OCI-LY1 (cell line): ENCODE measurements around the gene HLA-F.

Source experiments
- H2AFZ ChIP-seq: fragments of 200-600 bp; sonication (generic), shearing (Covaris generic); 2 replicates; pipeline ENCODE4 v1.6.0; 2014; ENCODE audit warnings: antibody characterized with exemption, mild to moderate bottlenecking, low read length
- H3F3A ChIP-seq: fragments of 200-600 bp; sonication (generic), shearing (Covaris generic); 2 replicates; pipeline ENCODE4 v1.6.0; 2014; ENCODE audit warnings: mild to moderate bottlenecking, antibody characterized with exemption, low read length, moderate library complexity; ENCODE audit not compliant: insufficient read depth
- H3K27ac ChIP-seq: fragments of 200-600 bp; sonication (generic); 2 replicates; pipeline ENCODE4 v1.5.1; 2014; ENCODE audit warnings: low read length, mixed run types, mild to moderate bottlenecking, low read depth; ENCODE audit not compliant: poor library complexity, severe bottlenecking
- H3K27me3 ChIP-seq: fragments of 200-600 bp; sonication (generic); 2 replicates; pipeline ENCODE4 v1.6.0; 2014; ENCODE audit warnings: antibody characterized with exemption, mild to moderate bottlenecking, low read length, moderate library complexity; ENCODE audit not compliant: insufficient read depth
- H3K36me3 ChIP-seq: fragments of 200-600 bp; sonication (generic); 2 replicates; pipeline ENCODE4 v1.6.1; 2014; ENCODE audit warnings: mild to moderate bottlenecking, antibody characterized with exemption, low read length, moderate library complexity, mixed read lengths; ENCODE audit not compliant: insufficient read depth
- H3K4me1 ChIP-seq: fragments of 200-600 bp; sonication (generic); 2 replicates; pipeline ENCODE4 v1.5.1; 2014; ENCODE audit warnings: mild to moderate bottlenecking, low read length, moderate library complexity; ENCODE audit not compliant: insufficient read depth, severe bottlenecking
- H3K4me2 ChIP-seq: fragments of 200-600 bp; sonication (generic), shearing (Covaris generic); 2 replicates; pipeline ENCODE4 v1.6.1; 2014; ENCODE audit warnings: low read length
- H3K4me3 ChIP-seq: fragments of 200-600 bp; sonication (generic); 2 replicates; pipeline ENCODE4 v1.5.1; 2014; ENCODE audit warnings: low read length, low read depth, mild to moderate bottlenecking, mixed read lengths; ENCODE audit not compliant: poor library complexity, severe bottlenecking
- H3K79me2 ChIP-seq: fragments of 200-600 bp; shearing (Covaris generic); 2 replicates; pipeline ENCODE4 v1.6.1; 2016; ENCODE audit warnings: mixed run types, low read length, mixed read lengths; ENCODE audit not compliant: insufficient read depth
- H3K9ac ChIP-seq: fragments of 200-600 bp; sonication (generic), shearing (Covaris generic); 2 replicates; pipeline ENCODE4 v1.6.1; 2014; ENCODE audit warnings: mild to moderate bottlenecking, low read length, mixed read lengths
- H3K9me2 ChIP-seq: fragments of 200-600 bp; sonication (generic), shearing (Covaris generic); 2 replicates; pipeline ENCODE4 v1.6.1; 2014; ENCODE audit warnings: low read depth, mild to moderate bottlenecking, low read length, mixed read lengths
- H3K9me3 ChIP-seq: fragments of 200-600 bp; shearing (Covaris generic); 2 replicates; pipeline ENCODE4 v1.6.1; 2014; ENCODE audit warnings: low read length, mixed read lengths
- H4K20me1 ChIP-seq: fragments of 200-600 bp; sonication (generic), shearing (Covaris generic); 2 replicates; pipeline ENCODE4 v1.6.0; 2016; ENCODE audit warnings: mild to moderate bottlenecking, low read length; ENCODE audit not compliant: insufficient read depth
- EZH2 ChIP-seq: fragments of 200-600 bp; sonication (generic), shearing (Covaris generic); IDR thresholded peaks from 2 replicates; pipeline ENCODE4 v1.8.0; 2017; ENCODE audit warnings: borderline replicate concordance, mixed run types, mild to moderate bottlenecking, antibody characterized with exemption, low read length, moderate library complexity, mixed read lengths
- TF ChIP-seq, protein P1 (sequence below): fragments of 200-600 bp; sonication (generic), shearing (Covaris generic); IDR thresholded peaks from 2 replicates; pipeline ENCODE4 v1.5.1; 2017; ENCODE audit warnings: mild to moderate bottlenecking, antibody characterized with exemption, low read length, moderate library complexity, mixed read lengths

Gene HLA-F

DNA sequence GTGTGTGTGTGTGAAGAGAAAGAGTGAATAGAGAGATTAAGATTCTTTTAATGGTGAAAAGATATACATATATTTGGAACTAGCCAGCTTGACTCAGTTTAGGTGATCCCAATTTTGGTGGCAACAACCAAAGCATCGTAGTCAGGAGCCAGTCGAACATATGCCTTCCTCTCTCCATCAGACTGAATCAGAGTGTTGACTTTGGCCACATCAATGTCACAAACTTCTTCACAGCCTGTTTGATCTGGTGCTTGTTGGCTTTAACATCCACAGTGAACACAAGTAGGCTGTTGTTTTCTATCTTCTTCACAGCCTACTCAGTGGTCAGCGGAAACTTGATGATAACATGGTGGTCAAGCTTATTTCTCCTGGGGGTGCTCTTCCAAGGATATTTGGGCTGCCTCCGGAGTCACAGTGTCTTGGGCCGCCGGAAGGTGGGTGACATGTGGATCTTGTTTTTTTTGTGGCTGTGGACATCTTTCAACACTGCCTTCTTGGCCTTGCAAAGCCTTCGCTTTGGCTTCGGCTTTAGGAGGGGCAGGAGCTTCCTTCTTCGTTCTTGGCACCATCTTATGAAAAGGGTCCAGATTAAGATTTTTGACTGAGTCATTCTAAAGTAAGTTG is 3.4 kb downstream of the HLA-F start:
- TF ChIP-seq, protein P1, sequence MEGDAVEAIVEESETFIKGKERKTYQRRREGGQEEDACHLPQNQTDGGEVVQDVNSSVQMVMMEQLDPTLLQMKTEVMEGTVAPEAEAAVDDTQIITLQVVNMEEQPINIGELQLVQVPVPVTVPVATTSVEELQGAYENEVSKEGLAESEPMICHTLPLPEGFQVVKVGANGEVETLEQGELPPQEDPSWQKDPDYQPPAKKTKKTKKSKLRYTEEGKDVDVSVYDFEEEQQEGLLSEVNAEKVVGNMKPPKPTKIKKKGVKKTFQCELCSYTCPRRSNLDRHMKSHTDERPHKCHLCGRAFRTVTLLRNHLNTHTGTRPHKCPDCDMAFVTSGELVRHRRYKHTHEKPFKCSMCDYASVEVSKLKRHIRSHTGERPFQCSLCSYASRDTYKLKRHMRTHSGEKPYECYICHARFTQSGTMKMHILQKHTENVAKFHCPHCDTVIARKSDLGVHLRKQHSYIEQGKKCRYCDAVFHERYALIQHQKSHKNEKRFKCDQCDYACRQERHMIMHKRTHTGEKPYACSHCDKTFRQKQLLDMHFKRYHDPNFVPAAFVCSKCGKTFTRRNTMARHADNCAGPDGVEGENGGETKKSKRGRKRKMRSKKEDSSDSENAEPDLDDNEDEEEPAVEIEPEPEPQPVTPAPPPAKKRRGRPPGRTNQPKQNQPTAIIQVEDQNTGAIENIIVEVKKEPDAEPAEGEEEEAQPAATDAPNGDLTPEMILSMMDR: no peak
- TF ChIP-seq EZH2: no peak
- H3K27ac ChIP-seq: no peak overlapping the region
- no peaks in the 10 kb centered on the region for H3K36me3 ChIP-seq
- H3K27me3 ChIP-seq: no peaks in the 10 kb centered on the region
- H3K4me1 ChIP-seq: peaks cover 10% of the 10 kb centered on the region
- H2AFZ ChIP-seq: no peak overlapping the region
- no peaks in the 10 kb centered on the region for H3K79me2 ChIP-seq
- H3K9me2 ChIP-seq: no peaks in the 10 kb centered on the region
- no peak overlapping the region for H3K4me2 ChIP-seq
- H4K20me1 ChIP-seq: no peaks in the 10 kb centered on the region
- H3K4me3 ChIP-seq: no peak overlapping the region
- no peaks in the 10 kb centered on the region for H3K9me3 ChIP-seq
- H3K9ac ChIP-seq: no peak overlapping the region
- no peaks in the 10 kb centered on the region for H3F3A ChIP-seq

DNA sequence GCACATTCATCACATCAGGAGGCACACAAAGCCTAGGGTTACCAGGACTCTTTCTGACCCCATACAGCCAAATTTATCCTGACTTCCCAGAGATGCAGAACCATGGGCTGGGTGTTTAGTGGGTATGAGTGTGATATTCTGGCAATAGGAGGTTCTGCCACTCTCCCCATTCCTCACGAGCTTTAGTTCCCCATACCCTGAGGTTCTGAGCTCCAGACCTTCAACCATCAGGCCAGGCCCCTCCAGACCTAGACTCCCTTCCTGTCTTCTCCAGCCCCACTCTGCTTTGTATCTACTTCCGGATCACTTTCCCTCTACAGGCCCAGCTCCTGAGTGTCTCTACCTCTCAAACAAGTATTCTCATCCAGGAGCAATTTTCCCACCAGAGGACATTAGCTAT is 4.4 kb downstream of the HLA-F start:
- no peaks in the 10 kb centered on the region for H3K9me3 ChIP-seq
- peaks cover 10% of the 10 kb centered on the region for H3K4me1 ChIP-seq
- no peaks in the 10 kb centered on the region for H3K9me2 ChIP-seq
- no peak overlapping the region for H3K4me3 ChIP-seq
- no peaks in the 10 kb centered on the region for H3K27me3 ChIP-seq
- no peaks in the 10 kb centered on the region for H4K20me1 ChIP-seq
- no peak overlapping the region for H3K9ac ChIP-seq
- H2AFZ ChIP-seq: no peak overlapping the region
- H3K4me2 ChIP-seq: no peak overlapping the region
- H3K36me3 ChIP-seq: no peaks in the 10 kb centered on the region
- H3F3A ChIP-seq: no peaks in the 10 kb centered on the region
- H3K79me2 ChIP-seq: no peaks in the 10 kb centered on the region
- TF ChIP-seq, protein P1: no peak
- TF ChIP-seq EZH2: no peak
- H3K27ac ChIP-seq: no peak overlapping the region

DNA sequence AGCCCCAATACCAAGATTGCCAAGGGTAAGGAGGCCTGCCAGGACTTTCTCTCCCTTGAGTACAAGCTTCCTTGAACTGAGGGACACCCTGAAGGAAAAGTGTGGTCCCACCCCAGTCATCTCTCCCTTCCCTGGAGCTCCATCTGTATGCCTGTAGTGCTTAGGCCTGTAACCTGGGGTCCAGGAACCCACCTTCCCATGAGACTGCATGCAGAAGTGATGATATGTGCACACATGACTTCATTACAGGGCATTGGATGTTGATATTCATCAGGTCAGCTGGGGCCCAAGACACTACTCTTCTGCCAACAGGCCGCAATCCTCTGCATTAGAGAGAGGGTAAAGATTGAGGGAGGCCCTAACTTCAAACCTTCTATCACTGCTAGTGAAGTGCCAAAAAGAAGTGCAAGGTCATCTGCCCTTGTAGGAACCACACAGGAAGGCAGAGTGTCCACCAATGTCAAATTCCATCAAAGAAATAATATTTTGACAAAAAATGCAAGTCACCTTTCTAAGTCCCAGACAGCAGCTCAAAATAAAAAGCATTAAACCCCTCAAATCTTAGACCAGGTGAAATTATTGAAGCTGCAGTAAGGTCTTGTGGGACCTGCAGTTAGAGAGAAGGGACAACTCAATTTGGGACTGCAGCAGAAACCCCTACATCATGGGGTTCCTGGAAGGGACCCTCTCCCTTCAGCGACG is 5.1 kb downstream of the HLA-F start:
- H3K79me2 ChIP-seq: no peaks in the 10 kb centered on the region
- TF ChIP-seq EZH2: no peak
- TF ChIP-seq, protein P1: no peak
- H3K27me3 ChIP-seq: no peaks in the 10 kb centered on the region
- H3K4me1 ChIP-seq: peaks cover 6% of the 10 kb centered on the region
- H3K36me3 ChIP-seq: no peaks in the 10 kb centered on the region
- no peaks in the 10 kb centered on the region for H3K9me3 ChIP-seq
- no peaks in the 10 kb centered on the region for H3F3A ChIP-seq
- H3K9ac ChIP-seq: no peak overlapping the region
- no peak overlapping the region for H3K4me3 ChIP-seq
- no peaks in the 10 kb centered on the region for H3K9me2 ChIP-seq
- no peaks in the 10 kb centered on the region for H4K20me1 ChIP-seq
- no peak overlapping the region for H3K27ac ChIP-seq
- no peak overlapping the region for H3K4me2 ChIP-seq
- H2AFZ ChIP-seq: no peak overlapping the region
